Measurements from ENCODE around the gene CUL1. TPM values are rescaled to one million over a fixed set of nuclear protein-coding genes. Genes with fewer than 3 reads are reported as not detected.

CUL1 gene
- total RNA-seq, 1 experiment from 2014 or later, result 53.1 TPM

DNA sequence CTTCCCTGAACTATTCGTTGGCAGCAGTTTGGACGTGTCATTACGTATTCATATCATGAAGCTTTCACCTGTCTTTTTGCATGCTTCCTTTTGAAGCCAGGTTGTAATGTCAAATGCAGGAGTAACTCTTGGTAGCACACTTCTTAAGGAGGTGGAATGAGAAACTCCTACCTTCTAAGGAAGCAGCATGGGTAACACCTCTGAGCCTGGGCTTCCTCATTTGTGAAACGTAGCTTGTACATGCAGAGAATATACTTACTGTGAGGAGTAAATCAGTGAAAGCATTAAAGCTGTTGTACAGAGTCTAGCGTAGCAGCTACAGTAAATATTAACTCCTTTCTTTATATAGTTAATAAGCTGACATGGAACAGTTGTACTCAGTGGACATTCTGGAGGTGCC is 21.1 kb downstream of the CUL1 start:
- Histone ChIP-seq H3K4me2 (ENCODE audit: low read length) (no peak overlapping the region), H3K9me2 (ENCODE audit: insufficient read depth) (no peaks in the 10 kb centered on the region), H3K36me3 (ENCODE audit: control insufficient read depth in 1 of 2, insufficient read depth in 2 of 2, low read length in 2 of 2) (no peaks in the 10 kb centered on the region), H4K20me1 (ENCODE audit: insufficient read depth) (peaks cover 41% of the 10 kb centered on the region), H3K79me2 (ENCODE audit: insufficient read depth, low read length) (peaks cover 100% of the 10 kb centered on the region), H2AFZ (ENCODE audit: low read depth, low read length, poor library complexity, severe bottlenecking) (no peak overlapping the region), H3K27ac (ENCODE audit: low read depth, low read length) (no peak overlapping the region), H3K4me3 (replicated peaks in 1 of 2; ENCODE audit: low read depth in 1 of 2, low read length in 2 of 2) (no peak overlapping the region), H3K27me3 (ENCODE audit: insufficient read depth, low read length) (no peaks in the 10 kb centered on the region), H3K9me3 (ENCODE audit: control insufficient read depth in 1 of 2, insufficient read depth in 1 of 2, low read depth in 1 of 2, low read length in 2 of 2) (no peaks in the 10 kb centered on the region), H3K4me1 (ENCODE audit: control insufficient read depth in 1 of 2, insufficient read depth in 2 of 2, low read length in 2 of 2) (peaks cover 9 to 36% of the 10 kb centered on the region in 2 experiments), H3K9ac (ENCODE audit: low read length) (no peak overlapping the region)
- ATAC-seq (no peak), DNase-seq (ENCODE audit: low read depth, low spot score) (no peak)
- RAD21 ChIA-PET (ENCODE audit: low non-redundant PET in 1 of 2, low total read pairs in 2 of 2, uncharacterized antibody in 2 of 2, unreplicated experiment in 2 of 2), result no interaction called here
- CTCF ChIA-PET, result no interaction called here
- BruUV-seq (replicated peaks), result no TSS peak
- intact Hi-C loops (cut with micrococcal nuclease), result no loop called here
- POLR2A ChIA-PET, result no interaction called here
- no peak for TF ChIP-seq TCF7L2 (IDR thresholded peaks at IDR 0.05; ENCODE audit: borderline replicate concordance, extremely low read depth, insufficient read depth, insufficient read length)
- TF ChIP-seq CBX3 (IDR thresholded peaks at IDR 0.05; ENCODE audit: low read depth), result no peak
- no peak for TF ChIP-seq MAX (IDR thresholded peaks at IDR 0.05)
- no peak for TF ChIP-seq ZNF274 (IDR thresholded peaks at IDR 0.05; ENCODE audit: low read depth, low read length)
- TF ChIP-seq ATF3 (IDR thresholded peaks at IDR 0.05), result no peak
- TF ChIP-seq YY1 (IDR thresholded peaks at IDR 0.05; ENCODE audit: extremely low read depth, insufficient replicate concordance, low read depth, low read length), result no peak
- TF ChIP-seq JUND (IDR thresholded peaks at IDR 0.05), result no peak
- no peak for TF ChIP-seq ZFX (IDR thresholded peaks at IDR 0.05)
- TF ChIP-seq SIN3A (IDR thresholded peaks at IDR 0.05; ENCODE audit: low read depth), result no peak
- no peak for TF ChIP-seq EGR1 (IDR thresholded peaks at IDR 0.05; ENCODE audit: low read depth)
- TF ChIP-seq REST (IDR thresholded peaks at IDR 0.05; ENCODE audit: low read depth), result no peak
- TF ChIP-seq ELF1 (IDR thresholded peaks at IDR 0.05; ENCODE audit: borderline replicate concordance, low read depth), result no peak
- TF ChIP-seq SRF (IDR thresholded peaks at IDR 0.05; ENCODE audit: low read depth), result no peak
- no peak for TF ChIP-seq FOSL1 (IDR thresholded peaks at IDR 0.05; ENCODE audit: low read depth)
- TF ChIP-seq, protein P1, sequence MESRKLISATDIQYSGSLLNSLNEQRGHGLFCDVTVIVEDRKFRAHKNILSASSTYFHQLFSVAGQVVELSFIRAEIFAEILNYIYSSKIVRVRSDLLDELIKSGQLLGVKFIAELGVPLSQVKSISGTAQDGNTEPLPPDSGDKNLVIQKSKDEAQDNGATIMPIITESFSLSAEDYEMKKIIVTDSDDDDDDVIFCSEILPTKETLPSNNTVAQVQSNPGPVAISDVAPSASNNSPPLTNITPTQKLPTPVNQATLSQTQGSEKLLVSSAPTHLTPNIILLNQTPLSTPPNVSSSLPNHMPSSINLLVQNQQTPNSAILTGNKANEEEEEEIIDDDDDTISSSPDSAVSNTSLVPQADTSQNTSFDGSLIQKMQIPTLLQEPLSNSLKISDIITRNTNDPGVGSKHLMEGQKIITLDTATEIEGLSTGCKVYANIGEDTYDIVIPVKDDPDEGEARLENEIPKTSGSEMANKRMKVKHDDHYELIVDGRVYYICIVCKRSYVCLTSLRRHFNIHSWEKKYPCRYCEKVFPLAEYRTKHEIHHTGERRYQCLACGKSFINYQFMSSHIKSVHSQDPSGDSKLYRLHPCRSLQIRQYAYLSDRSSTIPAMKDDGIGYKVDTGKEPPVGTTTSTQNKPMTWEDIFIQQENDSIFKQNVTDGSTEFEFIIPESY (IDR thresholded peaks at IDR 0.05; ENCODE audit: extremely low read depth, insufficient replicate concordance, low read length), result no peak
- no peak for TF ChIP-seq CEBPB (IDR thresholded peaks at IDR 0.05; ENCODE audit: low read depth)
- TF ChIP-seq, protein P2, sequence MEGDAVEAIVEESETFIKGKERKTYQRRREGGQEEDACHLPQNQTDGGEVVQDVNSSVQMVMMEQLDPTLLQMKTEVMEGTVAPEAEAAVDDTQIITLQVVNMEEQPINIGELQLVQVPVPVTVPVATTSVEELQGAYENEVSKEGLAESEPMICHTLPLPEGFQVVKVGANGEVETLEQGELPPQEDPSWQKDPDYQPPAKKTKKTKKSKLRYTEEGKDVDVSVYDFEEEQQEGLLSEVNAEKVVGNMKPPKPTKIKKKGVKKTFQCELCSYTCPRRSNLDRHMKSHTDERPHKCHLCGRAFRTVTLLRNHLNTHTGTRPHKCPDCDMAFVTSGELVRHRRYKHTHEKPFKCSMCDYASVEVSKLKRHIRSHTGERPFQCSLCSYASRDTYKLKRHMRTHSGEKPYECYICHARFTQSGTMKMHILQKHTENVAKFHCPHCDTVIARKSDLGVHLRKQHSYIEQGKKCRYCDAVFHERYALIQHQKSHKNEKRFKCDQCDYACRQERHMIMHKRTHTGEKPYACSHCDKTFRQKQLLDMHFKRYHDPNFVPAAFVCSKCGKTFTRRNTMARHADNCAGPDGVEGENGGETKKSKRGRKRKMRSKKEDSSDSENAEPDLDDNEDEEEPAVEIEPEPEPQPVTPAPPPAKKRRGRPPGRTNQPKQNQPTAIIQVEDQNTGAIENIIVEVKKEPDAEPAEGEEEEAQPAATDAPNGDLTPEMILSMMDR (IDR thresholded peaks at IDR 0.05 in 2 of 3, conservative IDR thresholded peaks at IDR 0.05 in 1 of 3; ENCODE audit: borderline replicate concordance in 1 of 3, insufficient read depth in 1 of 3, low read depth in 2 of 3, low read length in 2 of 3), result no peak
- no peak for TF ChIP-seq EZH2phosphoT487 (IDR thresholded peaks at IDR 0.05; ENCODE audit: borderline replicate concordance)
- no peak for TF ChIP-seq SP1 (IDR thresholded peaks at IDR 0.05; ENCODE audit: low read depth)
- no peak for TF ChIP-seq POLR2A (IDR thresholded peaks at IDR 0.05; ENCODE audit: borderline replicate concordance, extremely low read depth, insufficient read depth, insufficient read length)

Measured in HCT116 (cell line).